Measurements from ENCODE around the gene LRRC53.

LRRC53 gene

GRCh38 chr1:74422421-74423292 lies 89.8 kb downstream of the LRRC53 start:
- peaks cover 6% of the 10 kb centered on the region for H3K4me1 ChIP-seq (ENCODE audit: control insufficient read depth, insufficient read depth, low read length)
- no peak overlapping the region for H3K4me3 ChIP-seq (ENCODE audit: insufficient read depth, low read depth, low read length)
- no peaks in the 10 kb centered on the region for H3K27me3 ChIP-seq (ENCODE audit: control insufficient read depth, insufficient read depth, low read length, poor library complexity, severe bottlenecking)
- H3K27ac ChIP-seq (ENCODE audit: insufficient read depth, low read depth, low read length, poor library complexity, severe bottlenecking): no peak overlapping the region
- no peaks in the 10 kb centered on the region for H3K9me3 ChIP-seq (ENCODE audit: control insufficient read depth, low read length)
- WGBS, 2 experiments: 87% methylated on average over 4 of the region's 4 CpGs
- no peaks in the 10 kb centered on the region for H3K36me3 ChIP-seq (ENCODE audit: control insufficient read depth, insufficient read depth, low read length)

GRCh38 chr1:74420467-74420866 lies 91.9 kb downstream of the LRRC53 start:
- H3K36me3 ChIP-seq (ENCODE audit: control insufficient read depth, insufficient read depth, low read length): no peaks in the 10 kb centered on the region
- 80 to 91% methylated on average over 1 to 2 of the region's 2 CpGs for WGBS, 2 experiments
- no peak overlapping the region for H3K4me3 ChIP-seq (ENCODE audit: insufficient read depth, low read depth, low read length)
- H3K27ac ChIP-seq (ENCODE audit: insufficient read depth, low read depth, low read length, poor library complexity, severe bottlenecking): no peak overlapping the region
- H3K27me3 ChIP-seq (ENCODE audit: control insufficient read depth, insufficient read depth, low read length, poor library complexity, severe bottlenecking): no peaks in the 10 kb centered on the region
- H3K9me3 ChIP-seq (ENCODE audit: control insufficient read depth, low read length): no peaks in the 10 kb centered on the region
- H3K4me1 ChIP-seq (ENCODE audit: control insufficient read depth, insufficient read depth, low read length): no peaks in the 10 kb centered on the region
